ENCODE data around the gene SP2.

The SP2 gene

DNA sequence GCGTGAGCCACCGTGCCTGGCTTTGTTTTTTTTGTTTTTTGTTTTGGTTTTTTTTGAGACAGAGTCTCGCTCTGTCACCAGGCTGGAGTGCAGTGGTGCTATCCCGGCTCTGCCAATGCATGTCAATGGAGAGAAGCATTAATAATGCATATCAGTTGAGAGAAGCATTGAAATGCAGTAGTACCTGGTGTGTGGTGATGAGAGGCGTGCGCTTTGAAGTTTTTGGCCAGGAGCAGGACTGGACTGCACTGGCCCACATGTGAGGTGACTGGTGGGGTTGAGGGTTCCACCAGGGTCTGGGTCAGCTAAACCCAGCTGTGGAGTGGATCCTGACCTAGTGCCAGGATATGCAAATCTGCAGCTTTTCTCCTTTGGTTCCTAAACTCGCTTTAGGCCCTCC lies 5.4 kb downstream of the SP2 start:
- DNase-seq (ENCODE audit: low read depth): no peak
- TF ChIP-seq, protein P1, sequence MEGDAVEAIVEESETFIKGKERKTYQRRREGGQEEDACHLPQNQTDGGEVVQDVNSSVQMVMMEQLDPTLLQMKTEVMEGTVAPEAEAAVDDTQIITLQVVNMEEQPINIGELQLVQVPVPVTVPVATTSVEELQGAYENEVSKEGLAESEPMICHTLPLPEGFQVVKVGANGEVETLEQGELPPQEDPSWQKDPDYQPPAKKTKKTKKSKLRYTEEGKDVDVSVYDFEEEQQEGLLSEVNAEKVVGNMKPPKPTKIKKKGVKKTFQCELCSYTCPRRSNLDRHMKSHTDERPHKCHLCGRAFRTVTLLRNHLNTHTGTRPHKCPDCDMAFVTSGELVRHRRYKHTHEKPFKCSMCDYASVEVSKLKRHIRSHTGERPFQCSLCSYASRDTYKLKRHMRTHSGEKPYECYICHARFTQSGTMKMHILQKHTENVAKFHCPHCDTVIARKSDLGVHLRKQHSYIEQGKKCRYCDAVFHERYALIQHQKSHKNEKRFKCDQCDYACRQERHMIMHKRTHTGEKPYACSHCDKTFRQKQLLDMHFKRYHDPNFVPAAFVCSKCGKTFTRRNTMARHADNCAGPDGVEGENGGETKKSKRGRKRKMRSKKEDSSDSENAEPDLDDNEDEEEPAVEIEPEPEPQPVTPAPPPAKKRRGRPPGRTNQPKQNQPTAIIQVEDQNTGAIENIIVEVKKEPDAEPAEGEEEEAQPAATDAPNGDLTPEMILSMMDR (IDR thresholded peaks at IDR 0.05; ENCODE audit: low read length, missing control alignments): no peak
- H3K4me3 ChIP-seq (replicated peaks; ENCODE audit: low read depth, low read length): no peak overlapping the region

- H3K4me3 ChIP-seq (replicated peaks; ENCODE audit: low read depth, low read length): no peak overlapping the region
- DNase-seq (ENCODE audit: low read depth): no peak
- TF ChIP-seq, protein P1 (IDR thresholded peaks at IDR 0.05; ENCODE audit: low read length, missing control alignments): no peak
These were observed 6.2 kb downstream of the SP2 start for GRCh38 chr17:47902039-47902744.

DNA sequence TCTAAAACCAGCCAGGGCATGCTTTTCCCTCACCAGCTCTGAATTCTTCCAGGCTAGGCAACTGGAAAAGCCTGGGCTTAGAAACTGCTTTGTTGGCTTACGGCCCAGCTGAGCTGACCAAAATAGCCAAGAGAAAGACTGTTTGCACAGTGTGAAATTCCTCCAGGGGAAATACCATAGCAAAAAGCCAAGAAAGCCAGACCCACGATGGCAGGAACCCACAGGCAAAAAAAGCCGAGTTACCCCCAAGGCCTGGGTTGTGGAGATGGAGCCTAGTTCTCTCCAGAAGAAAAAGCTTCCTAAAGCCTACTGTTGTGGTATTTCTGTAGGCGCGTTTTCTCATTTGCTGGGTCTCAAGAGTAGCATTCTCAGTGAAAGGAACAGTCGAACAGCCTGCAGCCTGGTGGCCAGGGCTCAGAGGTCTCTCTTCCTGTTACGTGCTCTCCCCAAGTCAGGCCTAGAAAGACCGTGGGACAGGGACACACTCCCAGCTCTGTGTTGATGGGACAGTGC lies 9.2 kb downstream of the SP2 start:
- TF ChIP-seq, protein P1 (IDR thresholded peaks at IDR 0.05; ENCODE audit: low read length, missing control alignments): no peak
- H3K4me3 ChIP-seq (replicated peaks; ENCODE audit: low read depth, low read length): no peak overlapping the region
- DNase-seq (ENCODE audit: low read depth): peak; percentile 87

GRCh38 chr17:47906443-47906842 lies 10.4 kb downstream of the SP2 start:
- TF ChIP-seq, protein P1 (IDR thresholded peaks at IDR 0.05; ENCODE audit: low read length, missing control alignments): no peak
- no peak for DNase-seq (ENCODE audit: low read depth)
- H3K4me3 ChIP-seq (replicated peaks; ENCODE audit: low read depth, low read length): no peak overlapping the region

GRCh38 chr17:47907932-47908562 lies 12.0 kb downstream of the SP2 start:
- H3K4me3 ChIP-seq (replicated peaks; ENCODE audit: low read depth, low read length): no peak overlapping the region
- DNase-seq (ENCODE audit: low read depth): no peak
- TF ChIP-seq, protein P1 (IDR thresholded peaks at IDR 0.05; ENCODE audit: low read length, missing control alignments): no peak

- H3K4me3 ChIP-seq (replicated peaks; ENCODE audit: low read depth, low read length): no peak overlapping the region
These were observed 17.0 kb downstream of the SP2 start for GRCh38 chr17:47913050-47913449.

More at GRCh38 chr17:47913050-47913449, 17.0 kb downstream of the SP2 start:
- DNase-seq (ENCODE audit: low read depth): no peak
- TF ChIP-seq, protein P1 (IDR thresholded peaks at IDR 0.05; ENCODE audit: low read length, missing control alignments): no peak
